ENCODE measurements around the gene CNOT1. TPM values are rescaled to one million over a fixed set of nuclear protein-coding genes. Genes with fewer than 3 reads are reported as not detected.

CNOT1 gene
- total and polyA plus RNA-seq, 2 of the 4 experiments (the other 2 are of a cell fraction): 85.5 to 357 TPM

GRCh38 chr16:58578642-58579041 lies 51.0 kb downstream of the CNOT1 start:
- no peaks in the 10 kb centered on the region; the same call in 1 of the 2 replicates for H4K20me1 ChIP-seq (ENCODE audit: insufficient read depth, low read length)
- H3K14ac ChIP-seq (replicated peaks; ENCODE audit: low read depth, low read length): no peak overlapping the region
- DNase-seq (no peak), ATAC-seq (ENCODE audit: low read depth) (no peak)
- H3K18ac ChIP-seq (ENCODE audit: low read depth, low read length): no peak overlapping the region
- WGBS, 2 experiments (ENCODE audit: extremely low coverage in 2 of 2, insufficient read length in 1 of 2): no CpG with 5 or more reads among the region's 3 CpGs
- H3K4me2 ChIP-seq (ENCODE audit: low read depth, low read length): no peak overlapping the region
- H3K23ac ChIP-seq (ENCODE audit: low read depth, low read length): no peak overlapping the region
- H3K4me1 ChIP-seq (ENCODE audit: control insufficient read depth, insufficient read depth, low read length): no peaks in the 10 kb centered on the region
- no peak overlapping the region for H3K4ac ChIP-seq (ENCODE audit: low read depth, low read length)
- no peak overlapping the region for H4K8ac ChIP-seq (ENCODE audit: low read depth in 2 of 2, low read length in 2 of 2)
- no peak overlapping the region for H2BK15ac ChIP-seq (ENCODE audit: low read depth, low read length)
- H2AK9ac ChIP-seq (replicated peaks; ENCODE audit: low read depth, low read length, poor library complexity): no peak overlapping the region
- no TSS peak for BruUV-seq (replicated peaks)
- H3K79me1 ChIP-seq (ENCODE audit: low read depth in 1 of 2, low read length in 2 of 2): peaks cover 9 to 12% of the 10 kb centered on the region in 2 experiments; a peak in 3 of 4 replicates
- no peak overlapping the region for H2BK20ac ChIP-seq (ENCODE audit: low read depth, low read length)
- H2AFZ ChIP-seq (replicated peaks; ENCODE audit: low read length, poor library complexity): no peak overlapping the region
- no peak overlapping the region for H2BK120ac ChIP-seq (ENCODE audit: low read depth, low read length)
- H4K91ac ChIP-seq (ENCODE audit: insufficient read depth, low read depth, low read length): no peak overlapping the region
- in situ Hi-C loops (cut with MboI; ENCODE audit: low sequenced_read_pairs) (loop anchor here (5.0 kb wide), 1 partner anchor 46 kb away; no protein-coding TSS in a partner anchor), intact Hi-C loops (cut with micrococcal nuclease) (loop anchor here (2.0 kb wide), 1 partner anchor 42 kb away; no protein-coding TSS in a partner anchor), dilution Hi-C loops (cut with HindIII; ENCODE audit: low sequenced_read_pairs, unreplicated experiment) (no loop called here)
- no peak overlapping the region for H2AK5ac ChIP-seq (ENCODE audit: low read depth, low read length)
- peaks cover 58% of the 10 kb centered on the region for H3K36me3 ChIP-seq (ENCODE audit: control insufficient read depth, insufficient read depth, low read length)
- TF ChIP-seq ELK1 (IDR thresholded peaks at IDR 0.05; ENCODE audit: borderline replicate concordance, low read depth, low read length): no peak
- TF ChIP-seq USF2 (IDR thresholded peaks at IDR 0.05; ENCODE audit: low read depth, low read length): no peak
- no peak for TF ChIP-seq POLR2A (IDR thresholded peaks at IDR 0.05; ENCODE audit: low read depth, low read length)
- no peak for TF ChIP-seq CEBPB (IDR thresholded peaks at IDR 0.05; ENCODE audit: low read depth, low read length)
- TF ChIP-seq MAFK (IDR thresholded peaks at IDR 0.05; ENCODE audit: low read depth, low read length): no peak
- TF ChIP-seq SMC3 (IDR thresholded peaks at IDR 0.05; ENCODE audit: low read depth, low read length): no peak
- TF ChIP-seq RFX5 (IDR thresholded peaks at IDR 0.05; ENCODE audit: low read depth, low read length): no peak
- no peak for TF ChIP-seq RAD21 (IDR thresholded peaks at IDR 0.05; ENCODE audit: low read length)
- no peak for TF ChIP-seq BHLHE40 (IDR thresholded peaks at IDR 0.05; ENCODE audit: low read depth, low read length)
- no peak for TF ChIP-seq CHD1 (IDR thresholded peaks at IDR 0.05; ENCODE audit: low read depth, low read length)
- TF ChIP-seq RCOR1 (IDR thresholded peaks at IDR 0.05; ENCODE audit: insufficient replicate concordance, low read length): no peak
- TF ChIP-seq MXI1 (IDR thresholded peaks at IDR 0.05; ENCODE audit: borderline replicate concordance, low read depth, low read length): no peak
- no peak for TF ChIP-seq FOS (IDR thresholded peaks at IDR 0.05; ENCODE audit: low read depth, low read length)
- TF ChIP-seq MAZ (IDR thresholded peaks at IDR 0.05; ENCODE audit: borderline replicate concordance, low read depth, low read length): no peak
- TF ChIP-seq CTCF (conservative IDR thresholded peaks at IDR 0.05; ENCODE audit: low read depth, low read length): no peak
- TF ChIP-seq NFE2L2 (IDR thresholded peaks at IDR 0.05; ENCODE audit: low read depth, low read length): no peak
- no peak overlapping the region for H4K5ac ChIP-seq (ENCODE audit: low read depth, low read length)
- ChIA-PET POLR2A (ENCODE audit: unreplicated experiment) (no interaction called here), CTCF (no interaction called here)
- no peaks in the 10 kb centered on the region for H3K9me1 ChIP-seq (ENCODE audit: insufficient read depth, low read length)
- H3K27me3 ChIP-seq (ENCODE audit: control insufficient read depth, insufficient read depth, low read length): no peaks in the 10 kb centered on the region
- no peak overlapping the region for H3K27ac ChIP-seq (ENCODE audit: insufficient read depth, low read length)
- no peak overlapping the region for H3K9ac ChIP-seq (ENCODE audit: low read depth, low read length)
- no peaks in the 10 kb centered on the region for H3K9me3 ChIP-seq (ENCODE audit: control insufficient read depth, insufficient read depth, low read length)
- H3K56ac ChIP-seq (ENCODE audit: extremely low read depth, insufficient read depth, low read length): no peak overlapping the region
- no peak overlapping the region for H2BK5ac ChIP-seq (ENCODE audit: low read depth, low read length, poor library complexity, severe bottlenecking)
- H3K4me3 ChIP-seq (ENCODE audit: insufficient read depth, low read depth, low read length): no peak overlapping the region

Measured in IMR-90 (cell line).